Measurements from ENCODE around the gene AIRE.

The AIRE gene

DNA sequence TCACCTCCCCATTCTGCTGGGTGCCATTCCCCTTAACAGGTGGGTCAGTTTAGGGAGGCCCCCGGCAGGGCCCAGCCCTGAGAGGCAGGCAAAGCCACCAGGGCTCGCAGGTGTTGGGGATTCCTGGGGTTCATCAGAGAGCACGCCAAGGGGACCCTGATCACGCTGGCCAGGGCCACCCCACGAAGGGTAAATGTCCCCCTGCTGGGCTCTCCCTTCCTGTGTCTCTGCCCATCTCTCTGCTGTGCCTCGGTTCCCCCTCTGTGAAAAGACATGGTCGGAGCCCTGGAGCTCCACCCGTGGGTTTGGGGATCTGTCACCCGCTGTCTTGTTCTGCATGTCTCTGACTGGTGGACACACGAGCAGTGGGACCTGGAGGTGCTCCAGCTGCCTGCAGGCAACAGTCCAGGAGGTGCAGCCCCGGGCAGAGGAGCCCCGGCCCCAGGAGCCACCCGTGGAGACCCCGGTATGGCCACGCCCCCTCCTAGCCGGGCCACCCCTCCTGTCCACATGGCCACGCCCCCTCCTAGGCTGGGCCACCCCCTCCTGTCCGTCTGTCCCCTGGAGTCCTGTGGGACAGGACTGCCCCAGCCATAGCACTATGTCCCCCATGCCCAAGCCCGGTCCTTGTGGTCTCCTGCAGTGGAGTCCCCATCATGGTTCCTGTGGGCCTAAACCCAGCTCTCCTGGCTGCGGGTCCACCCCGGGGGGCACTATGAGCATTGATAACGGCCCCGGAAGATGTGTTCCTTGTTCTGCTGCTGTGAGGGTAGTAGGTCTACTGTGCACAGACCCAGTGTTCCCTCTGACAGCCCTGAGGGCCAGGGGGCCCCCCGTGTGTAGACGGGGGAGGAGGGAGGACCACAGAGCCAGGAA lies 6.5 kb downstream of the AIRE start:
- H3K4me3 ChIP-seq (ENCODE audit: low read depth, low read length) = no peak overlapping the region
- TF ChIP-seq, protein P1, sequence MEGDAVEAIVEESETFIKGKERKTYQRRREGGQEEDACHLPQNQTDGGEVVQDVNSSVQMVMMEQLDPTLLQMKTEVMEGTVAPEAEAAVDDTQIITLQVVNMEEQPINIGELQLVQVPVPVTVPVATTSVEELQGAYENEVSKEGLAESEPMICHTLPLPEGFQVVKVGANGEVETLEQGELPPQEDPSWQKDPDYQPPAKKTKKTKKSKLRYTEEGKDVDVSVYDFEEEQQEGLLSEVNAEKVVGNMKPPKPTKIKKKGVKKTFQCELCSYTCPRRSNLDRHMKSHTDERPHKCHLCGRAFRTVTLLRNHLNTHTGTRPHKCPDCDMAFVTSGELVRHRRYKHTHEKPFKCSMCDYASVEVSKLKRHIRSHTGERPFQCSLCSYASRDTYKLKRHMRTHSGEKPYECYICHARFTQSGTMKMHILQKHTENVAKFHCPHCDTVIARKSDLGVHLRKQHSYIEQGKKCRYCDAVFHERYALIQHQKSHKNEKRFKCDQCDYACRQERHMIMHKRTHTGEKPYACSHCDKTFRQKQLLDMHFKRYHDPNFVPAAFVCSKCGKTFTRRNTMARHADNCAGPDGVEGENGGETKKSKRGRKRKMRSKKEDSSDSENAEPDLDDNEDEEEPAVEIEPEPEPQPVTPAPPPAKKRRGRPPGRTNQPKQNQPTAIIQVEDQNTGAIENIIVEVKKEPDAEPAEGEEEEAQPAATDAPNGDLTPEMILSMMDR (IDR thresholded peaks at IDR 0.05; ENCODE audit: low read depth, low read length) = no peak

DNA sequence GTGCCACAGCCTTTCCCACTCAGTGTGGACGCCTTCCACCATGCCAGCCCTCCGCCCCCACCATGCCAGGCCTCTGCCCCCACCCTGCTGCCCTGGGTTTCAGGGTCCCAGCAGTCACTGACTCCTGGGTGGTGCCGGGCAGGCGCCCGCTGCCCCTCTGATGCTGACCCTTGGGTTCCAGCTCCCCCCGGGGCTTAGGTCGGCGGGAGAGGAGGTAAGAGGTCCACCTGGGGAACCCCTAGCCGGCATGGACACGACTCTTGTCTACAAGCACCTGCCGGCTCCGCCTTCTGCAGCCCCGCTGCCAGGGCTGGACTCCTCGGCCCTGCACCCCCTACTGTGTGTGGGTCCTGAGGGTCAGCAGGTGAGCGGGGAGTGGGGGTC lies 7.1 kb downstream of the AIRE start:
- H3K4me3 ChIP-seq (ENCODE audit: low read depth, low read length) = no peak overlapping the region

DNA sequence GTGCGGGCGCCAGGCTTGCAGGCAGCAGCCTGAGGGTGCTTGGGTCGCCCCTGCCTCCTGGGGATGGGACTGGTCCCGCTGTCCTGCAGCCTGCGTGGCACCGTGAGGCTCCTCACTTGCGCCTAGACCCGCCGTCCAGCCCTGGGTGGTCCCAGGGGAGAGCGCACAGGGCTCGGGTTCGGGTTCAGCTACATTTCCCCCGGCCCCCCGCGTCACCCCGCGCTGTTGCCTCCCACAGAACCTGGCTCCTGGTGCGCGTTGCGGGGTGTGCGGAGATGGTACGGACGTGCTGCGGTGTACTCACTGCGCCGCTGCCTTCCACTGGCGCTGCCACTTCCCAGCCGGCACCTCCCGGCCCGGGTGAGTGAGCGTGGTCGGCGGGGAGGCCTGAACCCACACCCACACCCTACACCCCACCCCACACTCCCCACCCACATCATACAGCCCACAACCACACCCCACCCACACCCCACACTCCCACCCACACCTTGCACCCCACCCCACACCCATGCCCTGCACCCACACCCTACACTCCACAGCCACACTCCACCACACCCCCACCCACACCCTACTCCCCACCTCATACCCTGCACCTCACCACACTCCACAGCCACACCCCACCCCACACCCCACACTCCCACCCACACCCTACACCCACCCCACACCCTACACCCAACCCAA lies 8.0 kb downstream of the AIRE start:
- H3K4me3 ChIP-seq (ENCODE audit: low read depth, low read length) = no peak overlapping the region
- TF ChIP-seq, protein P1 (IDR thresholded peaks at IDR 0.05; ENCODE audit: low read depth, low read length) = no peak

More for the DNA sequence above, 7.1 kb downstream of the AIRE start:
- TF ChIP-seq, protein P1 (IDR thresholded peaks at IDR 0.05; ENCODE audit: low read depth, low read length) = no peak

DNA sequence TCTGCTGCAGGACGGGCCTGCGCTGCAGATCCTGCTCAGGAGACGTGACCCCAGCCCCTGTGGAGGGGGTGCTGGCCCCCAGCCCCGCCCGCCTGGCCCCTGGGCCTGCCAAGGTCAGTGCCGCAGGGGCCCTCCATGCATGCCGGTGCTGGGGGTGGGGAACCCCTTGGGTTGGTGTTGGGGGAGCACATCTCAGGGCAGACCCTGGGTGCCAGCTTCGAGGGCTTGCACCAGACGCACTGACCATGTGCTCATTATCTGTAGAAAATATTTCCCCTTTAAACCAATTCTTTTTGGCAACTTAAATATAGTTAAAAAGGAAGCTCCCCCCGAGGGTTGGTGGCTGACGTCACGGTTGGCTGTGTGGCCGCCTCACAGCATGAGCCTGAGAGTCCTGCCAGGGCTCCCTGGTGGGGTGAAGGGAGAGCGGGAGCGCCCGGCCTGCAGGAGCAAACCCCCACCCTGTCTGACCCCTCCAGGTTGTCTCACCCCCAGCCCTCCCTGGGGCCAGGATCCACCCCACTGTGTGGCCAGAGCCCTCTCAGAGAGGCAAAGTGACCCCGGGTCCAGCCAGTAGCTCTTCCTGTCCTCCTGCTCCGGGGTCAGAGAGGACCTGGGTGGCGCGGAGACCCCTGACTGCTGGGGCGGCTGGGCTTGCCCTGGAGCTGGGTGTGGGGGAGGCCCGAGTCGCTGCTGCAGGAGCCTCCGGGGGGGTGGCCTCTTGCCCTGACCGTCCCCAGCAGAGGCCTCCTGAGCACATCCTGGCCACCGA lies 8.9 kb downstream of the AIRE start:
- no peak overlapping the region for H3K4me3 ChIP-seq (ENCODE audit: low read depth, low read length)
- TF ChIP-seq, protein P1 (IDR thresholded peaks at IDR 0.05; ENCODE audit: low read depth, low read length) = no peak

DNA sequence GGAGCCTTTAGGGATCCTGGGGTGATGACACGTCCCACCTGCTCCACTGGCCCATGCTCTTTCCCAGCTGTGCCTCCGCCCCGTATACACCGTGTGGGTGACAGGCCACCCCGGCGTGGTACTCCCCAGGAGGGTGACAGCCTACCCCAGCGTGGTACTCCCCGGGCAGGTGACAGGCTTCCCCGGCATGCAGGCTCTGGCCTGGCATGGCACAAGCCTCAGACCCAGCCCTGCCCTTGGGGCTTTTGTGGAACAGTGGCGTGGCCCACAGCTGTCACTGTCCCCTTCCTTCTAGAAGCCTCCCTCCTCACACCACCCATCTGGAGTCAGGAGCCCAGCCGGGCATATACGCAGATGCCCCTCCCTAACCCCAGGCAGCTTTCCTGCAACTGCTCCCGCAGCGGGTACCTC lies 9.5 kb downstream of the AIRE start:
- TF ChIP-seq, protein P1 (IDR thresholded peaks at IDR 0.05; ENCODE audit: low read depth, low read length) = no peak
- no peak overlapping the region for H3K4me3 ChIP-seq (ENCODE audit: low read depth, low read length)

DNA sequence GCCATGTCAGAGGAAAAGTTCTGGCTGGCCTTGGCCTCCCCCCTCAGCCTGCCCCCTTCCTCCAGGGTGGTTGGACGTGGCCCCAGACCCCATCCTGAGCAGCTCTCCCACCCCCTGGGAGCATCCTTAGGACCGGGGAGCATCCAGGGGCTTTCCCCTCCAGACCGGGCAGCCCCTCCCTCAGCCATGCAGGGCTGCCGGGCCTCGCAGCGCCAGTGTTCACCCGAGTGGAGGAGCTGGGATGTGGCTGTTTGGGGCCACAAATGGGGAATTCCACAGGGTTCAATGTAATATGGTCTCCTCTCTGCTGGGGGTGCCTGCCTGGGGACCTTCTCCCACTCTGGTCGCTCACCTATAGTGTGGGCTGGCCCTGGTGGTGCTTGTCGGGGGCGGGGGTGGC lies 10.0 kb downstream of the AIRE start:
- H3K4me3 ChIP-seq (ENCODE audit: low read depth, low read length) = no peak overlapping the region
- TF ChIP-seq, protein P1 (IDR thresholded peaks at IDR 0.05; ENCODE audit: low read depth, low read length) = no peak

Measured in WI38 (cell line).